ENCODE data around the gene EVI5L.
A peak's percentile ranks its signal among the peaks of the same experiment; 100 is the strongest.
"Not testable (repeated sequence)": the region's sequence is repeated elsewhere in the genome, so short reads cannot be mapped to it uniquely, and the experiment has no call there.

Gene EVI5L

GRCh38 chr19:7848779-7849457 lies 18.9 kb downstream of the EVI5L start:
- DNase-seq: no peak

- no peak for DNase-seq
These were observed 19.6 kb downstream of the EVI5L start for GRCh38 chr19:7849631-7849999.

- DNase-seq: no peak
These were observed 20.2 kb downstream of the EVI5L start for GRCh38 chr19:7850000-7850813.

GRCh38 chr19:7850945-7851622 lies 21.1 kb downstream of the EVI5L start:
- DNase-seq: no peak

GRCh38 chr19:7851623-7852500 lies 21.8 kb downstream of the EVI5L start:
- no peak for DNase-seq

- peak; percentile 85 for DNase-seq
These were observed 23.1 kb downstream of the EVI5L start for GRCh38 chr19:7852851-7853769.

GRCh38 chr19:7853770-7854128 lies 23.7 kb downstream of the EVI5L start:
- DNase-seq: no peak

GRCh38 chr19:7855426-7856108 lies 25.5 kb downstream of the EVI5L start:
- DNase-seq: no peak

- no peak for DNase-seq
These were observed 26.1 kb downstream of the EVI5L start for GRCh38 chr19:7856109-7856591.

GRCh38 chr19:7856679-7857663 lies 27.0 kb downstream of the EVI5L start:
- DNase-seq: no peak

GRCh38 chr19:7857727-7858108 lies 27.7 kb downstream of the EVI5L start:
- DNase-seq: no peak

- DNase-seq: no peak
These were observed 28.2 kb downstream of the EVI5L start for GRCh38 chr19:7858109-7858770.

GRCh38 chr19:7859087-7859486 lies 29.1 kb downstream of the EVI5L start:
- DNase-seq: not testable (repeated sequence)

GRCh38 chr19:7859831-7860713 lies 30.1 kb downstream of the EVI5L start:
- no peak for DNase-seq

- DNase-seq: no peak
These were observed 30.9 kb downstream of the EVI5L start for GRCh38 chr19:7860714-7861618.

GRCh38 chr19:7861619-7862412 lies 31.8 kb downstream of the EVI5L start:
- no peak for DNase-seq

Measured in NCI-H2081 (cell line).